Stimulated activated naive CD8-positive, alpha-beta T cell treated with anti-CD3 and anti-CD28 coated beads, Interleukin-15, Interleukin-2, amounts not matched to agents 100 U/mL and 50 U/mL, for 24 hours (primary cell): ENCODE measurements around the gene WDR82.

ENCODE experiments used
- ATAC-seq: fragments of 150-1000 bp; cut with Tn5 transposase; one replicate; pipeline ENCODE4 v1.10.0; 2021
- DNase-seq: peaks from one replicate; pipeline ENCODE4 v3.0.0; 2021

Gene WDR82

GRCh38 chr3:52306978-52307377 is 28.5 kb upstream of the WDR82 start:
- no peak for ATAC-seq
- DNase-seq = no peak

GRCh38 chr3:52305926-52306325 is 27.5 kb upstream of the WDR82 start:
- DNase-seq (no peak), ATAC-seq (no peak)

- no peak for DNase-seq
- ATAC-seq = no peak
Measured at GRCh38 chr3:52303811-52304210, 25.4 kb upstream of the WDR82 start.

GRCh38 chr3:52302426-52303145 is 24.1 kb upstream of the WDR82 start:
- no peak for ATAC-seq
- DNase-seq = no peak

GRCh38 chr3:52299879-52300611 is 21.6 kb upstream of the WDR82 start:
- ATAC-seq (peak; percentile 25), DNase-seq (no peak)

- DNase-seq (no peak), ATAC-seq (no peak)
Measured at GRCh38 chr3:52299247-52299878, 20.9 kb upstream of the WDR82 start.

GRCh38 chr3:52298149-52299098 is 20.0 kb upstream of the WDR82 start:
- DNase-seq = no peak
- no peak for ATAC-seq

GRCh38 chr3:52297242-52298148 is 19.0 kb upstream of the WDR82 start:
- ATAC-seq (no peak), DNase-seq (no peak)

- DNase-seq (no peak), ATAC-seq (no peak)
Measured at GRCh38 chr3:52295671-52296208, 17.3 kb upstream of the WDR82 start.

- no peak for ATAC-seq
- no peak for DNase-seq
Measured at GRCh38 chr3:52294320-52295150, 16.1 kb upstream of the WDR82 start.

- ATAC-seq = no peak
Measured at GRCh38 chr3:52293491-52294319, 15.3 kb upstream of the WDR82 start.

GRCh38 chr3:52292247-52293065 is 14.0 kb upstream of the WDR82 start:
- no peak for DNase-seq

More at GRCh38 chr3:52293491-52294319, 15.3 kb upstream of the WDR82 start:
- DNase-seq = no peak

GRCh38 chr3:52291508-52292181 is 13.2 kb upstream of the WDR82 start:
- DNase-seq = peak; percentile 66
- no peak for ATAC-seq

More at GRCh38 chr3:52292247-52293065, 14.0 kb upstream of the WDR82 start:
- no peak for ATAC-seq

- no peak for DNase-seq
- ATAC-seq = no peak
Measured at GRCh38 chr3:52290596-52291507, 12.4 kb upstream of the WDR82 start.

GRCh38 chr3:52289747-52290595 is 11.5 kb upstream of the WDR82 start:
- no peak for ATAC-seq
- DNase-seq = no peak
